Stimulated activated CD8-positive, alpha-beta memory T cell treated with anti-CD3 and anti-CD28 coated beads, Interleukin-7, amount 100 ng/mL, for 4 hours (primary cell): ENCODE results near the gene HIP1.
"Not testable (repeated sequence)": the region's sequence is repeated elsewhere in the genome, so short reads cannot be mapped to it uniquely, and the experiment has no call there.

ENCODE experiments used
- DNase-seq, 2 donors: peaks; one replicate each; pipeline ENCODE4 v3.0.0-alpha.2; 2020; ENCODE audit warnings: low read depth in 2 of 2

Gene HIP1

DNA sequence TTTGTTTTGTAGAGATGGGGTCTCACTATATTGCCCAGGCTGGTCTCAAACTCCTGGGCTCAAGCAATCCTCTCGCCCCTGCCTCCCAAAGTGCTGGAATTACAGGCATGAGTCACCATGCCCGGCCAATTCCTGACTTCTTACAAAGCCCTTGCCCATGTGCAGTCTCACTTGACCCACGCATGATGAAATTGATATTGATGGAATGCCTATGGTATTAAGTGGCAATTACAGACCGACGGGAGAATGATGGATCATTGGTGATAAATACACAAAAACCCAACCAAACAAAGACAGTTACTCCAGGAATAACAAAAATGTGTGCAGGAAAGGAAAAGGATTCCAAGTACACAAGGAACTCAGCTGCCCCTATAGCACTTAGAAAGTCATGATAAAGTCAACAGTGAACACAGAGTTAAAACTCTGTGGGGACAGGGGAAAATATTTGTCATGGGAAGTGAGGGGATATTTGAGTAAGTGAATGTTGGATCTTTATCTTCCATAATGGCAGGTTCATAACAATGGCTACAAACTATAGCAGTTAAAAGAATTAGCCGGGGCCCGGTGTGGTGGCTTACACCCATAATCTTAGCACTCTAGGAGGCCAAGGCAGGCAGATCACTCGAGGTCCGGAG lies 21.6 kb downstream of the HIP1 start:
- DNase-seq: no peak

DNA sequence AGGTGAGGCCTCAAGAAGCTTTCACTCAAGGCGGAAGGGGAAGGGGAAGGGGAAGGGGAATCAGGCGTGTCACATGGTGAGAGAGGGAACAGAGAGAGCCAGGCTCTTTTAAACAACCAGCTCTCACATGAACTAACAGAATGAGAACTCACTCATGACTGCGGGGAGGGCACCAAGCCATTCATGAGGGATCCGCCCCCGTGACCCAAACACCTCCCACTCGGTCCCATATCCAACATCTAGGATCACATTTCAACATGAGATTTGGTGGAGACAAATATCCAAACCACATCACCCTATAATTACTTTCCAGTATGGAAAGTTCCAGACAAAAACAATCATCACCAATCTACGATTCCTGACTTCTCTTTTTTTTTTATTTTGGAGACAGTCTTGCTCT lies 22.9 kb downstream of the HIP1 start:
- DNase-seq: no peak

DNA sequence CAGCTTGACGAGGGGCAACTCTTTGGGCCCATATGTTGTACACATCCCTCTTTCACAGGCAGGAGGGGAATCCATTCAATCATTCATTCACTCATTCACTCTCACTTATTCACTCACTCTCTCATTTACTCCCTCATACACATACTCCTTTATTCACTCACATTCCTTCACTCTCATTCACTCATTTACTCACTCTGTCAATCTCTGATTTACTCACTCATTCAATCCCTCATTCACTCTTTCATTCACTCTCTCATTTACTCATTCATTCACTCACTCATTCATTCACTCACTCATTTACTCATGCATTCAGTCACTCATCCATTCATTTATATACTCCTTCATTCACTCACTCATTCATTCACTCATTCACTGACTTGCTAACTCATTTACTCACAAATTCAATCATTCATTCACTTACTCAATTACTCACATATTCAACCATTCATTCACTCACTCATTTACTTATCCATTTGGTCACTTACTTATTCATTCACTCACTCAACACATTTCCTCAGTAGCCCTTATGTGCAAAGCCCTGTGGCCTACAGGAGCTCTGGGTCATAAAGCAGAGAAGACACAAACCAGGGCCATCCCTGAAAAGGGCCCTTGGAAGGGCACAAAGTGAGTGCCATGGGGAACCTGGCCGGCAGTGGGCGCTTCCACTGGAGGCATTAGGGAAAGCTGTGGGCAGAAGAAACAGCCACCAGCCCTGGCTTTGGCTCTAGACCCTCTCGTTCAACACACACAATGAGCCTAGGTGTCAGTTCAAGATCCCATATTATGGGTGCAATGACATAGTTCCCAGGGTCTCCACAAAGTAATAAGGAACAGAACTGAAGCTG lies 26.0 kb downstream of the HIP1 start:
- no peak for DNase-seq

DNA sequence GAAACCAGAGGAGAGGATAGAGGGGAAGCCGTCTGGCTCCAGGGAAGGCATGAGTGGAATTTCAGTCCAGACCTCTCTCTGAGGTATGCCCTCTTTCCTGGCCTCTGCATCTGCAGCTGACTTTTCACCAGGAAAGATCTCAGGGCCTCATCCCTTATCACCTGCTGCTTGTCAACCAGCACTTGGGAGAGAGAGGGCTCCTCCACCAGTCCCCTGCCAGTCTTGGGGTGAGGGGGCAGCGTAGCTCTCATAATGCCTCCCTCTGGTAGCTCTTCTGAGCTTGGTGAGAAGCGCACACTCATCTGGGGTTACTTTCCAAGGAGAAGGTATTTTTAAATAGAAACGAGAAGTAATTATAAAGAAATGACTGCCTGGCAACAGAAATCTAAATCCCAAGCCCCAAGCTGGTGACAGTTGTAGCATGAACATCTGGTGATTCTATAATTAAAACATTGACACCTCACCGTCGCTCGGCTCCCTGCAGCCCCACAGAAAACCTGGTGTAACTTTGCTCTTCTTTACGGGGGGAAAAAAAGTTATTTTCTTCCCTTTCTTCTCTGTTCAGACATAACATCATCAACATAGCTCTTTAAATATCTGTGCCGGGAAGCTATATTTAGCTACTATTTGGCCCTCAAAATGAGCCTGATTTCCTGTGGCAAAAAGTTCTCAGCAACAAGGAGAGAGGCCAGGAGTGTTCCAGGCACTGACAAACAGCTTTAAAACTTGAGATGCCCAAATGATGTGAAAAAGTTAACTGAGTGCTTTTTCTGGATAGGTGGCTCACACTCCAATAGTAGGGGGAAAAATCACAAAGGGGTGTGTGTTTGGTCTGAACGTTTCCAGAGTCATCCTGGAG lies 26.9 kb downstream of the HIP1 start:
- no peak for DNase-seq

DNA sequence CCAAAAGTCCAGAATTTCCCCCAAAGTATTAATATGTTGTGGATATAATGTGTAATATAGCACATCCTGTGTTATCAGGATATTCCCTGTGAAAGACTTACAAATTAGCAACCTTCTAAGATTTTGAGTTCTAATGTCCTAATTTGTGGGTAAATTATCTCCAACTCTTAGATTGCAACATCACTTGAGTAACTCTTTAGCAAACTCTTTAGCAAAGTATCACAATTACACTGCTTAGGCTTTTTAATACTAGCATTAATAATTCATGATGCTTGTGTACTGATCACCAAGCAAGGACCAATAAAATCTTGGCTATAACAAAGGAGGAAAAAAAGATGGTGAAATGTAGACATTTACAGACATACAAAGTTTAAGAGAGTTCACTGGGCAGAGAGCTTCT lies 27.7 kb downstream of the HIP1 start:
- DNase-seq: no peak

DNA sequence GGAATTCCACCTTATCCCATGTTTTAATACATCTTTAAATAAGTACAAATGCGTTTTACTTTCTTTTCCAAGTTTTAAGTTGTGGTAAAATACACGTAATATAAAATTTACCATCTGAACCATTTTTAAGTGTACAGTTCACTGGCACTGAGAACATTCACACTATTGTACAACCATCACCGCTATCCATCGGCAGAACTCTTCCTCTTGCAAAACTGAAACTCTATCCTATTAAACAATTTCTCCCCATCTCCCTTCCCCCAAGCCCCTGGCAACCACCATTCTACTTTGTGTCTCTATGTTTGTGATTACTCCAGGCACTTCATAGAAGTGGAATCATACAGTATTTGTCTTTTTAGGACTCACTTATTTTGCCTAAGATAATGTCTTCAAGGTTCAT lies 33.8 kb downstream of the HIP1 start:
- DNase-seq: no peak

DNA sequence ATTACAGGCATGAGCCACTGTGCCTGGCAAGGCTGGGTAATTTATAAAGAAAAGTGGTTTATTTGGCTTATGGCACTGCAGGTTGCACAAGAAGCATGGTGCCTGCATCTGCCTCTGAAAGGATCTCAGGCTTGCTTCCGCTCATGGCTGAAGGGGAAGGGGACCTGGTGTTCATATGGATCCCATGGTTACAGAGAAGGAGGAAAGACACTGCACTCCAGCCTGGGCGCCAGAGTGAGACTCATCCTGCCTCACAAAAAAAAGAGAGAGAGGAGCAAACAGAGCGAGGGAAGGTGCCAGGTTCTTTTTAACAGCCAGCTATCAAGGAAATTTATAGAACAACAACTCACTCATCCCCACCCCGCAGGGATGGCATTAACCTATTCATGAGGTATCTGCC lies 36.2 kb downstream of the HIP1 start:
- DNase-seq: no peak

DNA sequence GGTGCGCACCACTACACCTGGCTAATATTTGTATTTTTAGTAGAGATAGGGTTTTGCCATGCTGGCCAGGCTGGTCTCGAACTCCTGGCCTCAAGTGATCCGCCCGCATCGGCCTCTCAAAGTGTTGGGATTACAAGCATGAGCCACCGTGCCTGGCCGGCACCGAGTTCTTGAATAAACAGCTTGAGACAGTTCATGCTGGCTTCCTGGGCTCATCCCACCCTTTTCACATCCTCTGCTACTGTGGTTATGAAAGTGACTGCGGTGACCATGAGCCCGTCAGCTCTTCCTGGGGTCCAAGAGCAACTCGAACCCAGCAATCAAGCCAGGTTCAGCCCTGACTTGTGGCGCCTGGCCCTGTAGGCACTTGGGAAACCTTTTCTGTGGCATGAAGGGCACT lies 38.7 kb downstream of the HIP1 start:
- DNase-seq: no peak

DNA sequence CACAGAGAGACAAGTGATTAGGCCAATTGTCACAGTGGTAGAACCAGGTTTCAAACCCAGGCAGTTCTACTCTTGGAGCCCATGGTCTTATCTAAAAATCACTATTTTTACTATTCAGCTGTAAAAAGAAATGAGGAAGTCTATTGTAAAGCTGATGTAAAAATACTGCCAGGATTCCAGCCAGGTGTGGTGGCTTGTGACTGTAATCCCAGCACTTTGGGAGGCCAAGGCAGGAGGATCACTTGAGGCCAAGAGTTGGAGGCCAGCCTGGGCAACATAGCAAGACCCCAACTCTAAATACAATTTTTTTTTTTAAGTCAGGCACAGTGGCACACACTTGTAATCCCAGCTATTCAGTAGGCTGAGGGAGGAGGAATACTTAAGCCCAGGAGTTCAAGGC lies 40.4 kb downstream of the HIP1 start:
- no peak for DNase-seq

DNA sequence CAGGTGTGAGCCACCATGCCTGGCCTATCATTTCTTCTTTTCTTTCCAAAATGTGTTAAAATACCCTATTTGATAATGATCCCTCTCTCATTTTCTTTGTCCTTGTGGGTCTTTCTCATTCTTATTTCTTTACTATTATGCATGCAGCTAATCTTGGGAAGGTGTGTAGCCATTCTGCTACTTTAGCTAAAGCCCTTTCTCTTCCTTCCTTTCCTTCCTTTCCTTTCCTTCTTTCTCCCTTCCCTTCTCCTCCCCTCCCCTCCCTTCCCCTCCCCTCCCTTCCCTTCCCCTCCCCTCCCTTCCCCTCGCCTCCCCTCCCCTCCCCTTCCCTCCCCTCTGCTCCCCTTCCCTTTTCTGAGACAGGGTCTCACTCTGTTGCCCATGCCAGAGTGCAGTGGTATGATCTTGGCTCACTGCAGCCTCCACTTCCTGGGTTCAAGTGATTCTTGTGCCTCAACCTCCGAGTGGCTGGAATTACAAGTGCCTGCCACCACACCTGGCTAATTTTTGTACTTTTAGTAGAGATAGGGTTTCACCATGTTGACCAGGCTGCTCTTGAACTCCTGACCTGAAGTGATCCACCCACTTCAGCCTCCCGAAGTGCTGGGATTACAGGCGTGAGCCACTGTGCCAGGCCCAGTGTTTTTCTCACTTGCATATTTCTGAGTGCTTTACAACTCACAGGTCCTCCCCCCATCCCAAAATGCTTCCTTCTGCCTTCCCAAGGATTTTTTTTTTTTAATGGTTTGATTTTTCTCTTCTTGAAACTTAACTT lies 42.3 kb downstream of the HIP1 start:
- no peak for DNase-seq

DNA sequence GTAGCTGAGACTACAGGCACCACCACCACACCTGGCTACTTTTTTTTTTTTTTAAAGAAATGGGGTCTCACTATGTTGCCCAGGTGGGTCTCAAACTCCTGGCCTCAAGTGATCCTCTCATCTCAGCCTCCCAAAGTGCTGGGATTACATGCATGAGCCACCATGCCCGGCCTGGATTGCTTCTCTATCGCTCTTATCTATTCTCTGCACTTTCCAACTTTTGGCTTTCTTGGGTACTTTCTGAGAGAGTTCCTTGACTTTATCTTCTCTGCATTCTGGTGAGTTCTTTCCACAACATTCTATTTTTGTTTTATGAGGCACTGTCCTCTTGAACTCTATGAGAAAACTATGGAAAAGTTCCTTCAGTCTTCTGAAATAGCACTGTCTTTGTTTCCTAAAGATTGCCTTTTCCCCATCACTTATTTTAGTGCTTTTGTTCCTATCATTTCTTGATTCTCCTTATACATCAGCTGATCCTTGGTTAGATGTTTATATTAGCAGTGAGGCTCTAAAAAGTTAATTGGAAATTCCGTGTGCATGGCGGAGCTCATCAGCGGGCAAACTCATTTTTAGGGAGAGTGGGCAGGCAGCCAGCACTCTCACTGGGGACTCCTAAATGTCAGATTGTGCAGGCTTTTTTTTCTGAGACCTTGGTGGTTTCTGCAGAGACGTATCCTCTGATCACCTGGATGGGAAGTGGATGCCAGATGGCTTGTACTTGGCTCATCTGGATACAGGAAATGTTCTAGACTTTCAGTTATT lies 43.9 kb downstream of the HIP1 start:
- DNase-seq: no peak

DNA sequence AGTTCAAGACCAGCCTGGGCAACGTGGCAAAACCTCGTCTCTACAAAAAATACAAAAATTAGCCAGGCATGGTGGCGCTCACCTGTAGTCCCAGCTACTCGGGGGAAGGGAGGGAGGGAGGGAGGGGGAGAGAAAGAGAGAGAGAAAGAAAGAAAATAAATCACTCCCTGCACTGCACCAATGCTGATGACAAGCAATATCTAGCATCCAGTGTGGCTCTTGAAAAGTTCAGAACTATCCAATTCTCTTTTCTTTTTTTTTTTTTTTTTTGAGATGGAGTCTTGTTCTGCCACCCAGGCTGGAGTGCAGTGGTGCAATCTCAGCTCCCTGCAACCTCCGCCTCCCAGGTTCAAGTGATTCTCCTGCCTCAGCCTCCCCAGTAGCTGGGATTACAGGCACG lies 45.1 kb downstream of the HIP1 start:
- DNase-seq: not testable (repeated sequence)

DNA sequence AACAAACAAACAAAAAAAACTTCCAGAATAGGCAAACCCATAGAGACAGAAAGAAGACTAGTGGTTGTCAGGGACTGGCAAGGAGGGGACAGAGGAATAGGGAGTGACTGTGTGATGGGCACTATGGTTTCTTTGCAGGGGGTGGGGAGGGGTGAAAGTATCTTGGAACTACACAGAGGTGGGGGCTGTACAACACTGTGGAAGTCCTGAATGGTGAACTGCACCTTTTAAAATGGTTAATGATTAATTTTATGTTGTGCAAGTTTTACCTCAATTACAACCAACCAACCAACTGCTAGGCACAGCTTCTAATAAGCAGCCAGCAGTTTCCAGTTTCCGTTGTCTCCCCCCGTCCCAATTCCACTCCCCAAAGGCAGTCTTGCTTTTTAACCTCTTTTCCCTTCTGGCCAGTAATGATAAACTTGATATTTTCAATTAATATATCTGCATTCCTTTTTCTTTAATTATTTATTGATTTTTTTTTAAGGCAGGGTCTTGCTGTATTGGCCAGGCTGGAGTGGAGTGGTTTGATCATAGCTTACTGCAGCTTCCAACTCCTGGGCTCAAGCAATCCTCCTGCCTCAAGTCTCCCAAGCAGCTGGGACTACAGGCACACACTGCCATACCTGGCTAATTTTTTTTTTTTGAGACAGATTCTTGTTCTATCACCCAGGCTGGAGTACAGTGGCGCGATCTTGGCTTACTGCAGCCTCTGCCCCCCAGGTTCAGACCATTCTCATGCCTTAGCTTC lies 46.8 kb downstream of the HIP1 start:
- DNase-seq: no peak

DNA sequence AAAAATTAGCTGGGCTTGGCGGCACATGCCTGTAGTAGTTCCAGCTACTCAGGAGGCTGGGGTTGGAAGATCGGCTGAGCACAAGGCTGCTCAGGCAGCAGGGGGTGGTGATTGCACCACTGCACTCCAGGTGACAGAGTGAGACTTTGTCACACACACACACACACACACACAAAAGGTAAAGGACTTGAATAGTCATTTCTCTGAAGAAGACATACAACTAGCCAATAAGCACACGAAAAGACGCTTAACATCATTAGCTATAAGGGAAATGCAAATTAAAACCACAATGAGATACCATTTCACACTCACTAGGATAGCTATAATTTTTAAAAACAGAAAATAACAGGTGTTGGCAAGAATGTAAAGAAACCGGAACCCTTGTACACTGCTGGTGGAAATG lies 48.6 kb downstream of the HIP1 start:
- DNase-seq: no peak

DNA sequence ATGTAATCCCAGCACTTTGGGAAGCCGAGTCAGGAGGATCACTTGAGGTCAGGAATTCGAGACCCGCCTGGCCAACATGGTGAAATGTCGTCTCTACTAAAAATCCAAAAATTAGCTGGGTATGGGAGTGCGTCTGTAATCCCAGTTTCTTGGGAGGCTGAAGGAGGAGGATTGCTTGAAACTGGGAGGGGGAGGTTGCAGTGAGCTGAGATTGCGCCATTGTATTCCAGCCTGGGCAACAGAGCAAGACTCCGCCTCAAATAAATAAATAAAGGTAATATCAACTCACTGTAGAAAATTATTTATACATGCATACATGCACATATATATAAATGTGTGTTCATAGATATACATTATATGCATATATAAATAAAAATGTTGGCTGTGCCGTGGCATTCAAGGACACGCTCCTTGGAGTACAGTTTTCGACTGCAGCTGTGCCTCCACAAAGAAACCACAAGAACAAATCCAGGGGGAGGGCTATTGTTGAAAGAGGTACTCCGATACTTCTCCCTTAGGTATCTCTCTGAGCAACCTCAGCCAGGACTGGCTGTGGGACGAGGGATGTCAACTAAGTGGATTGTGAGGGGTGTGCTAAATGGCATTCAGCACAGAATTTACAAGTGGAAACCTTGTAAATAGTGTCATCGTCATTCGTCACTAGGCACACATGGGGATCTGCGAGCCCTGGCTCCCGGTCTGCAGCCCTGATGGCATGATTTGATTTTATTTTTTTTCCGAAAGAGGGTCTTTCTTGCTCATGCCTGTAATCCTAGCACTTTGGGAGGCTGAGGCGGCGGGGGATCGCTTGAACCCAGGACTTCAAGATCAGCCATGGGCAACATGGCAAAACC lies 49.3 kb downstream of the HIP1 start:
- DNase-seq: no peak

DNA sequence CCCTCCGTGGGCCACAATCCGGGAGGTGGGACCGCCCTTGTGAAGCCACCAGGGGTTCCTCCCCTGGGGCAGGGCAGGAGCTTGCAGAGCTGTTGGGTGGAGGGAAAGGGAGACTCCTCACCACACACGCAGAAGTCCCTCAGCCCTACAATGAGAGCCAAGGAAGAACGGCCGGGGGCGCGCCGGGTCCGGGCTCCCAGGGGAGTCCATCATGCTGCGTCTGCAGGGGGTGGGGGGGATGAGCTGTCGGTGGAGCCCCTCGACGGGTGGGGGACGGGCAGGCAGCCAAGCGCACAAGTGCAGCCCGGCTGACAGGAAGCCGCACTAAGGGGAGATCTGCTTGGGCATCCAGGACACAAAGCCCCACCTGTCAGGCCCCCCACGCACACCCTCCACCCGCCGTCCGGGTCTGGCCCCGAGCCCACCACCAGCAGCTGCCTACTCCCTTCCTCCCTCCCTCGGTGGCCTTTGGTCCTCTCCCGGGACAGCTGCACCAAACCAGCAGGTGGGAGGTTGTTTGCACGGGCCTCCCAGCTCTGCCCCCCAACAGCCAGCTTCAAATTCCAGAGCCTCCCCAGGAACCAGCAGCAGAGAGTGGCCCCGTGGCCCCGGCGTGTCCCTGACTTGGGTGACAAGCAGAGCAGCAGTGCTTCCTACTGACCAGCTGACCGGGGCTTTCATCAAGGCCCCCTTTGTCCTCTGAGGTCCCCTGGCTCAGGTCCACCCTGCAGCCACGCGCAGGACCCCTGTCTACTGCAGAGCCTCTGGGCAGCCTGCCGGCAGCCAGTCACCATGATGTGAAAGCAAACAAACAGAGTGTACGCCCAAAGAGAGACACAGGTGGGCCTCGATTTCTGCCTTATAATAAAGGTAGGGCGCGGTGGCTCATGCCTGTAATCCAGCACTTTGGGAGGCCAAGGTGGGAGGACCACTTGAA lies 50.3 kb downstream of the HIP1 start:
- no peak for DNase-seq

DNA sequence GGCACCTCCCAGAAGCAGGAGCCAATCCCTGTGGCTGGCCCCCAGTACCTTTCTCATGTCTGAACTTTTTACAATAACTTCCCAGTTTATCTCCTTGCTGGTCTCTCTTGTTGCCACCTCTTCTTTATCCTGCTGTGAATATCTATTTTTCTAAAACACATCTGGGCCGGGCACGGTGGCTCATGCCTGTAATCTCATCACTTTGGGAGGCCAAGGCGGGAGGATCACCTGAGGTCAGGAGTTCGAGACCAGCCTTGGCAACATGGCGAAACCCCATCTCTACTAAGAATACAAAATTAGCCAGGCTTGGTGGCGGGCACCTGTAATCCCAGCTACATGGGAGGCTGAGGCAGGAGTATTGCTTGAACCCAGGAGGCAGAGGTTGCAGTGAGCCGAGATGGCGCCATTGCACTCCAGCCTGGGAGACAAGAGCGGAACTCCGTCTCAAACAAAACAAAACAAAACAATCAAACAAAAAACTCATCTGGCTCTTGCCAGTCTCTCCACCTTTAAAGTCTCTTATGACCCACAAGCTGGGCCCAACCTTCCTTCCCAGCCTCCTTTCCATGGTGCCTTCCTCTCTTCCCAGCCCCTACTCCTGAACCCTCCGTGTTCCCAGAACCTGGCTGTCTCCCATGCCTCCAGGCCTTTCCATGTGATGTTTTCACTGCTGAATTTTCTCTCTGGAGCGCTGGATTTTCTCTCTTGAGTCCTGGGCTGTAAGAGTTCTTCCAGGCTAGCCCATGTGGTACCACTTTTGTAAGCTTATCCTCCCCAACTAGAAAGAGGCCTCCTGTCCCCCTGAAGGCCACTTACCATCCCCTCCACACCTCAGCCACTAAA lies 51.3 kb downstream of the HIP1 start:
- no peak for DNase-seq
